Measurements from ENCODE around the gene LRFN2. TPM values are rescaled to one million over a fixed set of nuclear protein-coding genes. Genes with fewer than 3 reads are reported as not detected.

LRFN2 gene
- total and polyA plus RNA-seq, 2 of the 8 experiments (the other 6 are each of a cell fraction or from before 2014, with no cell fraction given) = 2.3 TPM

DNA sequence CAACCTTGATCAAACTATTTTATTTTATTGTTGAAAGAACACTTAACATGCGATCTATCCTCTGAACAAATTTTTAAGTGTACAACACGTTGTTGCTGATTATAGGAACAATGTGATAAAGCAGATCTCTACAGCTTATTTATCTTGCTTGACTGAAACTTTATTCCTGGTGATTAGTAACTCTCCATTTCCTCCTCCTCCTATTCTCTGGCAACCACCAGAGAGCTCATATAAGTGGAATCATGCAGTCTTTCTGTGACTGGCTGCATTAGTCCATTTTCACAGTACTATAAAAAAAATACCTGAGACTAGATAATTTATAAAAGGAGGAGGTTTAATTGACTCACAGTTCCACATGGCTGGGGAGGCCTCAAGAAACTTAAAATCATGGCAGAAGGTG lies 218.1 kb downstream of the LRFN2 start (continued):
- TF ChIP-seq, protein P1, sequence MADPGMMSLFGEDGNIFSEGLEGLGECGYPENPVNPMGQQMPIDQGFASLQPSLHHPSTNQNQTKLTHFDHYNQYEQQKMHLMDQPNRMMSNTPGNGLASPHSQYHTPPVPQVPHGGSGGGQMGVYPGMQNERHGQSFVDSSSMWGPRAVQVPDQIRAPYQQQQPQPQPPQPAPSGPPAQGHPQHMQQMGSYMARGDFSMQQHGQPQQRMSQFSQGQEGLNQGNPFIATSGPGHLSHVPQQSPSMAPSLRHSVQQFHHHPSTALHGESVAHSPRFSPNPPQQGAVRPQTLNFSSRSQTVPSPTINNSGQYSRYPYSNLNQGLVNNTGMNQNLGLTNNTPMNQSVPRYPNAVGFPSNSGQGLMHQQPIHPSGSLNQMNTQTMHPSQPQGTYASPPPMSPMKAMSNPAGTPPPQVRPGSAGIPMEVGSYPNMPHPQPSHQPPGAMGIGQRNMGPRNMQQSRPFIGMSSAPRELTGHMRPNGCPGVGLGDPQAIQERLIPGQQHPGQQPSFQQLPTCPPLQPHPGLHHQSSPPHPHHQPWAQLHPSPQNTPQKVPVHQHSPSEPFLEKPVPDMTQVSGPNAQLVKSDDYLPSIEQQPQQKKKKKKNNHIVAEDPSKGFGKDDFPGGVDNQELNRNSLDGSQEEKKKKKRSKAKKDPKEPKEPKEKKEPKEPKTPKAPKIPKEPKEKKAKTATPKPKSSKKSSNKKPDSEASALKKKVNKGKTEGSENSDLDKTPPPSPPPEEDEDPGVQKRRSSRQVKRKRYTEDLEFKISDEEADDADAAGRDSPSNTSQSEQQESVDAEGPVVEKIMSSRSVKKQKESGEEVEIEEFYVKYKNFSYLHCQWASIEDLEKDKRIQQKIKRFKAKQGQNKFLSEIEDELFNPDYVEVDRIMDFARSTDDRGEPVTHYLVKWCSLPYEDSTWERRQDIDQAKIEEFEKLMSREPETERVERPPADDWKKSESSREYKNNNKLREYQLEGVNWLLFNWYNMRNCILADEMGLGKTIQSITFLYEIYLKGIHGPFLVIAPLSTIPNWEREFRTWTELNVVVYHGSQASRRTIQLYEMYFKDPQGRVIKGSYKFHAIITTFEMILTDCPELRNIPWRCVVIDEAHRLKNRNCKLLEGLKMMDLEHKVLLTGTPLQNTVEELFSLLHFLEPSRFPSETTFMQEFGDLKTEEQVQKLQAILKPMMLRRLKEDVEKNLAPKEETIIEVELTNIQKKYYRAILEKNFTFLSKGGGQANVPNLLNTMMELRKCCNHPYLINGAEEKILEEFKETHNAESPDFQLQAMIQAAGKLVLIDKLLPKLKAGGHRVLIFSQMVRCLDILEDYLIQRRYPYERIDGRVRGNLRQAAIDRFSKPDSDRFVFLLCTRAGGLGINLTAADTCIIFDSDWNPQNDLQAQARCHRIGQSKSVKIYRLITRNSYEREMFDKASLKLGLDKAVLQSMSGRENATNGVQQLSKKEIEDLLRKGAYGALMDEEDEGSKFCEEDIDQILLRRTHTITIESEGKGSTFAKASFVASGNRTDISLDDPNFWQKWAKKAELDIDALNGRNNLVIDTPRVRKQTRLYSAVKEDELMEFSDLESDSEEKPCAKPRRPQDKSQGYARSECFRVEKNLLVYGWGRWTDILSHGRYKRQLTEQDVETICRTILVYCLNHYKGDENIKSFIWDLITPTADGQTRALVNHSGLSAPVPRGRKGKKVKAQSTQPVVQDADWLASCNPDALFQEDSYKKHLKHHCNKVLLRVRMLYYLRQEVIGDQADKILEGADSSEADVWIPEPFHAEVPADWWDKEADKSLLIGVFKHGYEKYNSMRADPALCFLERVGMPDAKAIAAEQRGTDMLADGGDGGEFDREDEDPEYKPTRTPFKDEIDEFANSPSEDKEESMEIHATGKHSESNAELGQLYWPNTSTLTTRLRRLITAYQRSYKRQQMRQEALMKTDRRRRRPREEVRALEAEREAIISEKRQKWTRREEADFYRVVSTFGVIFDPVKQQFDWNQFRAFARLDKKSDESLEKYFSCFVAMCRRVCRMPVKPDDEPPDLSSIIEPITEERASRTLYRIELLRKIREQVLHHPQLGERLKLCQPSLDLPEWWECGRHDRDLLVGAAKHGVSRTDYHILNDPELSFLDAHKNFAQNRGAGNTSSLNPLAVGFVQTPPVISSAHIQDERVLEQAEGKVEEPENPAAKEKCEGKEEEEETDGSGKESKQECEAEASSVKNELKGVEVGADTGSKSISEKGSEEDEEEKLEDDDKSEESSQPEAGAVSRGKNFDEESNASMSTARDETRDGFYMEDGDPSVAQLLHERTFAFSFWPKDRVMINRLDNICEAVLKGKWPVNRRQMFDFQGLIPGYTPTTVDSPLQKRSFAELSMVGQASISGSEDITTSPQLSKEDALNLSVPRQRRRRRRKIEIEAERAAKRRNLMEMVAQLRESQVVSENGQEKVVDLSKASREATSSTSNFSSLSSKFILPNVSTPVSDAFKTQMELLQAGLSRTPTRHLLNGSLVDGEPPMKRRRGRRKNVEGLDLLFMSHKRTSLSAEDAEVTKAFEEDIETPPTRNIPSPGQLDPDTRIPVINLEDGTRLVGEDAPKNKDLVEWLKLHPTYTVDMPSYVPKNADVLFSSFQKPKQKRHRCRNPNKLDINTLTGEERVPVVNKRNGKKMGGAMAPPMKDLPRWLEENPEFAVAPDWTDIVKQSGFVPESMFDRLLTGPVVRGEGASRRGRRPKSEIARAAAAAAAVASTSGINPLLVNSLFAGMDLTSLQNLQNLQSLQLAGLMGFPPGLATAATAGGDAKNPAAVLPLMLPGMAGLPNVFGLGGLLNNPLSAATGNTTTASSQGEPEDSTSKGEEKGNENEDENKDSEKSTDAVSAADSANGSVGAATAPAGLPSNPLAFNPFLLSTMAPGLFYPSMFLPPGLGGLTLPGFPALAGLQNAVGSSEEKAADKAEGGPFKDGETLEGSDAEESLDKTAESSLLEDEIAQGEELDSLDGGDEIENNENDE (IDR thresholded peaks at IDR 0.05; ENCODE audit: insufficient replicate concordance, low read length) = no peak
- TF ChIP-seq POLR2AphosphoS5 (IDR thresholded peaks at IDR 0.05; ENCODE audit: low read depth, low read length) = no peak
- TF ChIP-seq, protein P2, sequence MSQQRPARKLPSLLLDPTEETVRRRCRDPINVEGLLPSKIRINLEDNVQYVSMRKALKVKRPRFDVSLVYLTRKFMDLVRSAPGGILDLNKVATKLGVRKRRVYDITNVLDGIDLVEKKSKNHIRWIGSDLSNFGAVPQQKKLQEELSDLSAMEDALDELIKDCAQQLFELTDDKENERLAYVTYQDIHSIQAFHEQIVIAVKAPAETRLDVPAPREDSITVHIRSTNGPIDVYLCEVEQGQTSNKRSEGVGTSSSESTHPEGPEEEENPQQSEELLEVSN (IDR thresholded peaks at IDR 0.05) = no peak
- no peak for TF ChIP-seq TAF7 (optimal IDR thresholded peaks at IDR 0.05; ENCODE audit: borderline replicate concordance, low read depth, low read length)

Data from H1 (cell line).